GM18951 (cell line): Measurements from ENCODE around the gene HHIPL1.

ENCODE experiments used
- POLR2A ChIP-seq: IDR thresholded peaks from 4 replicates; pipeline ENCODE4 v1.6.1; 2011; ENCODE audit warnings: mild to moderate bottlenecking; ENCODE audit not compliant: insufficient read length, insufficient read depth; ENCODE audit errors: extremely low read depth
- in situ Hi-C: fragments of 300-500 bp; cut with MboI; formaldehyde crosslinking; loops from one replicate; pipeline ENCODE4 v1.12.0; 2022; ENCODE audit warnings: low sequenced_read_pairs, mixed read lengths, inconsistent platforms; ENCODE audit not compliant: unreplicated experiment

HHIPL1 gene

GRCh38 chr14:99681832-99682148 is 36.9 kb downstream of the HHIPL1 start:
- in situ Hi-C loops, result no loop called here
- no peak for TF ChIP-seq POLR2A

DNA sequence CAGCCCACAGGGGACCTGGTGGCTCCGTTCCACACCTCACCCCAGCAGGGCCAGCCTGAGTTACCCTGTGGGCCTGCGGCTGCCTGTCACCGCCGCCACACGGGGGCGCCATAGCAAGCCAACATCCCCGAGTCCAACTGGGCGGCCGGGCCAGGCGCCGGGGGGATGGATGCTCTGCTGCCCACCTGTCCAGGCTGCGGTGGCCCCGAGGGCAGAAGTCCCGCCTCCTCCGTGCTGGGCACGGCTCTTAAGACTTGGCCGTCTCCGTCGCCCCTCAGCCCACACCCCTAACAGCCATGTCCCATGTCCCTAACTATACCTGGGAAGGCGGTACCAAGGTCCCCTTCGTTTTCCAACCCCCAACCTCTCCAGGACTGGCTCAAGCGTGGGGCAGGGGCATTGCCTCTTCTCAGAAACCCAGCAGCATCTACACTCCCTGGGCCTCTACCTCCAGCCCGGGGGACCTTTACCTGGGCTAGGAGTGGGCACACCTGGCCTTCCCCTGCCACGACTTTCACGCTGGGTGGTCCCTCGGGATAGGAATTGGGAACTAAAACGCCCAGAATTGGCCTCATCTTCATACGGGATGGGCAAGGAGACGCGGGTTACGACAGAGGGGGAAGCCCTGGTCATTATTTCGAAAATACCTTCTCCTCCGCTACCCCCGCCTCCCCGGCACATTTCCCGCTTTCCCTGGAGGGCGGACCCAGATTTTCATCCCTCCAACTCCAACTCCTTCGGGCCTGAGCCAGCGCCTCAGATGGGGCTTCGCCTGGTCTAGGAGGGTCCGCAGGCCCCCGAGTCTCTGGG is 38.1 kb downstream of the HHIPL1 start:
- TF ChIP-seq POLR2A, result peak; percentile 29
- in situ Hi-C loops, result no loop called here

- peak; percentile 54 for TF ChIP-seq POLR2A
- in situ Hi-C loops, result no loop called here
These were observed 38.9 kb downstream of the HHIPL1 start, which contains the start of gene CYP46A1 for GRCh38 chr14:99683619-99684409. TSS of gene CYP46A1 (plus strand) at chr14:99684298. CDS start at chr14:99684418, 120 bp downstream.

DNA sequence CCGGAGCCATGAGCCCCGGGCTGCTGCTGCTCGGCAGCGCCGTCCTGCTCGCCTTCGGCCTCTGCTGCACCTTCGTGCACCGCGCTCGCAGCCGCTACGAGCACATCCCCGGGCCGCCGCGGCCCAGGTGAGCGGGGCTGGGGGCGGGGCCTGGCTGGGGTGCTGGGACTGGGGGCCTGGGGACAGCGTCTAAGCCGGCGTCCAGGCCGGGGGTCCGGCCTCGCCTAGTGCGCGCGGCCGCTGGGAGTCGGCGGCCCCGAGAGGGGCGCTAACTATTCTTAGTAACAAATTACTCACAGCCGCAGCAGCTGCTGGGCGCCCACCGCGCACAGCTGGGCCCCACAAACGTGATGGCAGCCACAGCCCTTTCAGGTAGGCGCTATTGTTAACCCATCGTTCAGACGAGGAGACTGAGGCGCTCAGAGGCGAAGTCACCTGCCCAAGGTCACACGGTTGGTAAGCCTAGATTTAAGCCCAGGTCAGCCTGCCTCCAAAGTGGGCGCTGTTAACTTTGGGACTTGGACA is 39.5 kb downstream of the HHIPL1 start:
- in situ Hi-C loops, result no loop called here
- no peak for TF ChIP-seq POLR2A

DNA sequence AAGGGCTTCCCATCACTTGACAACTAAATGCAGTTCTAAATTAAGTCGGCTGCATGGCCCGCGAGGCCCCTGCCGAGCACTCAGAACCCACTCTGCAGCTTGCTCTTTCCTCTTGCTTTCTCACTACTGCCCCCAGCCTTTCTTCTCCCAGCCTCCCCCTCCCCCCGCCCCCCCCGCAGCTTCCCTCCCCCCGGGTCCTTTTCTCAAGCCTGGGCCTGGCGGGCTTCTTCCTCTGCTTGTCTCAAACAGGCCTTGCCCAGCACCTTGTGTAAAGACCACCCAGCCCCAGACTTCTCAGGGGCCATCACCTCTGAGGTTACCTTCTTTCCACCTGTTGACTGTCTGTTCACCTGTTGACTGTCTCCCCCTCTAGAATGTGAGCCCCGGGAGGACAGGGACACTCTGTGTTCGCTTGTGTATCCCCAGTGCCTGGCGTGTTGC is 40.2 kb downstream of the HHIPL1 start:
- in situ Hi-C loops, result no loop called here
- TF ChIP-seq POLR2A, result no peak

DNA sequence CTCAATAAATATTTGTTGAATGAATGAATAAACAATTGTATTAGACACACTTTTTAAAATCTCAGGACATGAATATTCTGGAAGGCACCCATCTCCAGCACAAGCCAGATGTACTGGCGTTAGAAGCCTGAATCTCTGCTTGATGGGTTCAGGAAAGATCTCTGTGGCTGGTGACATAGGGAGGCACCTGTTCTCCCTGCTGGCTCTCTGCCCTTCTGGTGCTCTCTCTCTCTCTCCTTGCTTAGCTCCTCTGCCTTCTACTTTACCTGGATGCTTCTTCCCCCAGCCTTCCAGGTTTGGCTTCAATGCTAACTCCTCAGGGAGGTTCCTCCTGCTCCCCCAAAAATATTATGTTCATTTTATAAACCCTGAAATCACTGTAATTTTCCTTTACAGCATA is 40.7 kb downstream of the HHIPL1 start:
- in situ Hi-C loops, result no loop called here
- no peak for TF ChIP-seq POLR2A

- TF ChIP-seq POLR2A, result no peak
- in situ Hi-C loops, result no loop called here
These were observed 41.8 kb downstream of the HHIPL1 start for GRCh38 chr14:99686557-99687283.

GRCh38 chr14:99687284-99688209 is 42.6 kb downstream of the HHIPL1 start:
- in situ Hi-C loops, result no loop called here
- no peak for TF ChIP-seq POLR2A

DNA sequence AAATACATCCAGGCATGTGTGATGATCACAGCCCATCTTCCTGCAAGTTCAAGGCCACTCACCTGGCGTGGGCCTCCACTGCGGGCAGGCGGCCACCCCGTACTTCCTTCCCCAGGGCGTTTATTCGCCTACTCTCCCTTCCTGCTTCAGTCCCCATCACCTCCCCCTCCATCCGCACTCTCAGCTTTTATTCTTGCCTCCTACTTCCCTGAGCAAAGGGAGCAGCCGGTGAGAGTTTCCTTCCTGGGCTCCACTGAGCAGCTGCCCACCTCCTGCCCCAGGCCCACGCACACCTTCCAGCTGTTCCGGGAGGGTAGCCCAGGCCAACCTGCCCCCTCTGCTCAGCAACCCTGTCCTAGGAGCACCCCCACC is 43.3 kb downstream of the HHIPL1 start:
- no peak for TF ChIP-seq POLR2A
- in situ Hi-C loops, result no loop called here

GRCh38 chr14:99688629-99689028 is 43.7 kb downstream of the HHIPL1 start:
- no peak for TF ChIP-seq POLR2A
- in situ Hi-C loops, result no loop called here

GRCh38 chr14:99689266-99690236 is 44.6 kb downstream of the HHIPL1 start:
- in situ Hi-C loops, result no loop called here

More at GRCh38 chr14:99689266-99690236, 44.6 kb downstream of the HHIPL1 start:
- TF ChIP-seq POLR2A, result no peak
